Esophagus muscularis mucosa (tissue), 4 donors: ENCODE measurements around the gene ECSIT.

Experiments used
- EP300 ChIP-seq: sonication (generic); formaldehyde crosslinking; IDR thresholded peaks from one replicate; pipeline ENCODE4 v1.6.1; 2017; ENCODE audit warnings: antibody characterized with exemption
- POLR2A ChIP-seq: fragments of 450-650 bp; IDR thresholded peaks from one replicate; pipeline ENCODE4 v1.6.1; 2017; ENCODE audit warnings: antibody characterized with exemption, moderate library complexity, mild to moderate bottlenecking, low read depth
- POLR2AphosphoS5 ChIP-seq, 2 donors: sonication (generic); formaldehyde crosslinking; IDR thresholded peaks; one replicate each; pipeline ENCODE4 v1.6.1; 2017; ENCODE audit warnings: antibody characterized with exemption in 2 of 2
- TF ChIP-seq, protein P1 (sequence below), 3 experiments: fragments of 200-600 bp in 2 of 3; fragments of 450-650 bp in 1 of 3; sonication (generic) in 2 of 3; IDR thresholded peaks; one replicate each; pipeline ENCODE4 v1.5.1; 2017 to 2019; ENCODE audit warnings: antibody characterized with exemption in 3 of 3, mild to moderate bottlenecking in 2 of 3, moderate library complexity in 1 of 3

DNA sequence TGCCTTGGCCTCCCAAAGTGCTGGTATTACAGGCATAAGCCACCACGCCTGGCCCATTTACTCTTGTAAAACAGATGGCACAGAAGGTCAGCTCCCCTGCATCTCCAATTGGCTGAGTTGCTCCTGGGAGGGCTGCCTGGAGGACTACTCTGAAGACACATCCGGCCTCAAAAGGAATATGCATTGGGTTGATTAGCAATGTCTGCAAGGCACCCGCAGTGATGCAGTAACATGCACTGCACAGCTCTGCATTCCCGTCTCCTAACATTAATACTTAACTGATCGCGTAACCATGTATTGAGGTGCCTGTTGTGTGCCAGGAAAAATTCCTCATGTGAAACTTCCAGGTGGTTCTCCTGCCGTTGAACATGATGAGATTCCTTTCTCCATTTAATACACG is 53.1 kb downstream of the ECSIT start:
- TF ChIP-seq, protein P1, sequence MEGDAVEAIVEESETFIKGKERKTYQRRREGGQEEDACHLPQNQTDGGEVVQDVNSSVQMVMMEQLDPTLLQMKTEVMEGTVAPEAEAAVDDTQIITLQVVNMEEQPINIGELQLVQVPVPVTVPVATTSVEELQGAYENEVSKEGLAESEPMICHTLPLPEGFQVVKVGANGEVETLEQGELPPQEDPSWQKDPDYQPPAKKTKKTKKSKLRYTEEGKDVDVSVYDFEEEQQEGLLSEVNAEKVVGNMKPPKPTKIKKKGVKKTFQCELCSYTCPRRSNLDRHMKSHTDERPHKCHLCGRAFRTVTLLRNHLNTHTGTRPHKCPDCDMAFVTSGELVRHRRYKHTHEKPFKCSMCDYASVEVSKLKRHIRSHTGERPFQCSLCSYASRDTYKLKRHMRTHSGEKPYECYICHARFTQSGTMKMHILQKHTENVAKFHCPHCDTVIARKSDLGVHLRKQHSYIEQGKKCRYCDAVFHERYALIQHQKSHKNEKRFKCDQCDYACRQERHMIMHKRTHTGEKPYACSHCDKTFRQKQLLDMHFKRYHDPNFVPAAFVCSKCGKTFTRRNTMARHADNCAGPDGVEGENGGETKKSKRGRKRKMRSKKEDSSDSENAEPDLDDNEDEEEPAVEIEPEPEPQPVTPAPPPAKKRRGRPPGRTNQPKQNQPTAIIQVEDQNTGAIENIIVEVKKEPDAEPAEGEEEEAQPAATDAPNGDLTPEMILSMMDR (IDR thresholded peaks at IDR 0.05): no peak
- TF ChIP-seq EP300: no peak
- no peak for TF ChIP-seq POLR2A
- TF ChIP-seq POLR2AphosphoS5 (IDR thresholded peaks at IDR 0.05): no peak
